AML-193 (cell line): ENCODE results near the gene OPTC.
"Not testable (repeated sequence)": the region's sequence is repeated elsewhere in the genome, so short reads cannot be mapped to it uniquely, and the experiment has no call there.

ENCODE experiments used
- DNase-seq, 2 experiments: peaks; one replicate each; lab custom pipeline; 2025; lab: John Stamatoyannopoulos, UW

The OPTC gene

DNA sequence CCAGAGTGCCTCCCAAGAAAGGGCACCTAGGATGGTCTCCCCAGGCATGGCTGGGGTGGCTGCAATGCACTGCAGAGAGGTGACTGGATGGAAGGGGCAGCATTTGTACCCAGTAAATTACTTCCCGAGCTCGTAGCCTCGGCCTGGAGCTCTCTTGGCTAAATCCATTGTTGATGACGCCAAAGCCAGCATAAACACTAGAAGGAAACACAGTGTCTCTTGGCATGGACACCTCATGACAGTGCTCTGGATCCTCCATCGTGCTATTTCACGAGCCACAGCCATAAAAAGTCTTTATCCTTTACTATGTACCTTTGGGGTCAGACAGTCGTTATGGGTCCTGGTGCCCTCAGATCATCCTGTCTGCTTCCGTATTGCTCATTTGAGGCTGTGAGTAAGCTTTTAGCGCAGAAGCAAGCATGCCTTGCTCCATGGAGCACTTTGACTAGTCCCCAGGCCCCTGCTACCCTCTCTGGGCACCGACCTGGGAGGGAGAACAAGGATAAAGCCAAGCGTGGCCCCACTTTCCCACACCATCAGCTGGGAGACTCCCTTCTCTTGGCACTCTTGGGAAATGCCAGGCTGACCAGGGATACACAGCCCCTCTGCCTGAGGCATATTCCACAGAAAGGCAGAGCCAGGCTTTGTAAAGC is 28.7 kb upstream of the OPTC start:
- DNase-seq = no peak

DNA sequence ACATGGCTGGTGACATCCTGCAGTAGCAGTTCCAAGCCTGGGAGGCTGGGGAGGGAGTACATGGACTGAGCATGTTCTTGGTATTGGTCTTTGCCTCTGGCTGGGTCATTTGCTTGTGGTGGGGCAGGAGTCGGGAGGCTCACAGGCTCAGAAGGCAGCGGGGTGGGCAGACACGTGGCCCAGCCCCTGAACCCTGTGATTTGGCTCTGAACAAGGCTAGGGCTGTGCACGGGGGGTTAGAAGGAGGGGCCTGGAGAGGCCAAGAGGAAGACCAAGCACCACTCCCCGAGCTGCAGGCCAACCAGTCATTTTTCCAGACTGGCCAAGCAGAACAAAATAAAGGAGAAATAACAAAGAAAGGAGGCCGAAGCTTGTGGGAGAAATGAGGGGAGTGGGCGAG is 28.0 kb upstream of the OPTC start:
- no peak for DNase-seq

DNA sequence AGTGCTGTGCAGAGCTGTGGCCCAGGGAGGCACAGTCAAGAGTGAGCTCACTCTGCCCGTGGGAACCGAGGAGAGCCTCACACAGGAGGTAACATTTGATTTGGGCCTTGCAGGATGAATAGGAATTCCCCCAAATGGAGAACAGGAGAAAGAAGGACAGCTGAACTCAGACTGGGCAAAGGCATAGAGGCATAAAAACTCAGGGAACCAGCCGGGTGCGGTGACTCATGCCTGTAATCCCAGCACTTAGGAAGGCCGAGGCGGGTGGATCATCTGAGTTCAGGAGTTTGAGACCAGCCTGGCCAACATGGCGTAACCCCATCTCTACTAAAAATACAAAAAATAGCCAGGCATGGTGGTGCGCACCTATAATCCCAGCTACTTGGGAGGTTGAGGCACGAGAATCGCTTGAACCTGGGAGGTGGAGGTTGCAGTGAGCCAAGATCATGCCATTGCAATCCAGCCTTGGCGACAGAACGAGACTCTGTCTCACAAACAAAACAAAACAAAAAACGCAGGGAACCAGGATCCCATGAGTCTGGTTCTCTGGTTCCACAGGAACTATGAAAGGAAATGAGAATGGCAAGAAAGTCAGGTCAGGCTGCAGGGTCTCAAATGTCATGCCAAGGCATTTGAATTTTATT is 26.9 kb upstream of the OPTC start:
- DNase-seq = not testable (repeated sequence)

DNA sequence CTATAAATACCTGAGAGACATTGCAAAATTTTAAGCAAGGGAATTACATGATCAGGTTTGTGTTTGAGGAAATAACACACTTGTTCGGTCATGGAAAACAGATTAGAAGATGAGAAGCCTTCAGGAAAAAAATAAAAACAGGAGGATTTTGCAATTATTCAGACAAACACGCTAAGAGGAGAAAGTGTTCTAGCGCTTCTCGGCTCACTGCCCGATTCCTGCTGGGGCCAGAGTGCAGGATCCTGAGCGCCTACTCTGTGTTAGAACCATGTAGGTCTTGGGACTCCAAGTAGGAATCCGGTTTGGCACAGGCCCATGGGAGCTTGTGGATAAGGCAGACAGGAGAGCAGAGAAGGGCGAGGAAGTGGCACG is 26.4 kb upstream of the OPTC start:
- DNase-seq = no peak

DNA sequence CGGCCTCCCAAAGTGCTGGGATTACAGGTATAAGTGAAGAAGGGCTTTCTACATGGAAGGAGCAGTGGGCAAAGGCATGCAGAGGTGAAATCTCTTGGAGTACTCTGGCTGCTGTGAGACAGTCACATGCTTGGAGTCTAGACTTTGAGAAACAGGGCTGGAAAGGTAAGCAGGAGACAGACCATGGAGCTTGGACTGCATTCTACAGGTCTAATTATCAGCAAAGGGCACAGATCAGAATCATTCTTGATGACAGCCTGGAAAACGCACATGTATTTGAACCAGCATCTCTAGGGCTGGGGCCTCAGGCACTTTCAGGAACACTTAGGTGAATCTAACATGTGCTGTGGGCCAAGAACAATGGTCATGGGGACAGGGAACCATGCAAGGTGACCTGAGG is 25.6 kb upstream of the OPTC start:
- DNase-seq = no peak

DNA sequence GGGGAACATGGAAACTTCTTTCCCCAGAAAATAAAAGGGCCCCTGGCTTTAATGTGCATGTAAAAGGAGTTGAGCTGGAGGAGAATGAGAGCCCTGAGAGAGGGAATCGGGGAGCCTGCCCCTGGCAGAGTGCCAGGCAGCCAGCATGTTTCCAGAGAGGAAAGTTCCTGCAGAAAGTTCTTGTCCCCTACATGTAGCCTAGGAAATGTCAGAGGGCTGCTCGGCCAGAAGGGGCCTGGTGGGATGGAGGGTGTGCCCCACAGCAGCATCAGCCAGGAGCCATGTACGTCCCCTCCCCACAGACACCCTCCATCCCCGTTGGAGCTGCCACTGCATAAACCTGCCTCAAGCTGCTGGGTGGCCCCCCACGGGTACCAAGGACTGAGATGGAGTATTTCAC is 23.7 kb upstream of the OPTC start:
- no peak for DNase-seq

DNA sequence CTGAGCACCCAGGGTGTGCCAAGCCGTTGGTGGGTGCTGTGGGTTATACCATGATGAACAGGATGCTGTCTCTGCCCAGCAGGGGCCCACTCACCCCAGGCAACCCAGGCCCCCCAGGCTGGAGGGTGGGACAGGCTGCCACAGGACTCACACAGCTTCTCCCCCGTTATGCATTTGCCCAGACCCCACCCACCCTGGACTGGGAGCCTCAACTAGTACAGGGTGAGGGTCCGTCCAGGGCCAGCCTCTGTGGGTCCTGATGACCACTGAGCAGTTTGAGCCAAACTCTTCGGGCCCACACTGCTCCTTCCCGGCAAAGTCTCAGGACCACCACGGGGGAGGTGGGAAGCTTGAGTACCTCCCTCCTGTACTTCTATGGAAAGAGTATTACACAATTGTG is 22.1 kb upstream of the OPTC start:
- DNase-seq = no peak

DNA sequence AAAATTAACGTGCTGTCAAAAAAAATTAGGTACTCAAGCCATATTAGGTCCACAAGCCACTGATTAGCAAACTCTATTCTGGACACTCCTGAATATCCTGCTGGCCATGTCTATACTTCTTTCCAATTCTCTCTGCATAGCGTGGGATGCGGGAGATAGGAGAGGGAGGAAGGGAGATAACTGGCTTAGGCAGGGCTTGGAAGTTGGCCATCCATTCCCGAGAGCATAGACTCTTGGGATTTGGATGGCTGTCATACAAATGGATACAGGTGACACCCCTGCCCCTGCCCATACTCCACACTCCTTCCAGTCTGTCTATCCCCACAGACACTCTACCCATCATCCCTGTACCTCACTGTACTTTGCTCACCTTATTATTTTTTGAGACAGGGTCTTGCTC is 20.7 kb upstream of the OPTC start:
- no peak for DNase-seq

DNA sequence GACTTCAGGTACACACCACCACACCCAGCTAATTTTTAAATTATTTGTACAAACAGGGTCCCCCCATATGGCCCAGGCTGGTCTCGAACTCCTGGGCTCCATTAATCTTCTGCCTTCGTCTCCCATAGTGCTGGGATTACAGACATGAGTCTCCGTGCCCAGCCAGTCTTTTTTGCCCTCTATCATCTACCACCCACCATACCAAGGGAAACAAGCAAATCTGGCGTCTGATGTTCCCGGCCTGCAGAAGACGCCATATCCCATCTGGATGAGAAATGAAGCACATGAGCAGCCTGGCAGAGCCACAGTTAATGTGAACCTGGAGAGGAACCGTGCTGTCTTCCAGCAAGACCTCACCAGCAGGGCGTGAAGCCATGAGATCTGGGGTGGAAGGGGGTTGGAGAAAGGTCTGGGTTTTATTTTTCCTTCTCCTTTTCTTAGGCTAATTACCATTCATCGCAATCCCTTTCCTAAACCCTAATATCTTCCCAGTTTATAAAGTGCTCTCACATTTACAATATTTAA is 20.1 kb upstream of the OPTC start:
- DNase-seq = no peak

DNA sequence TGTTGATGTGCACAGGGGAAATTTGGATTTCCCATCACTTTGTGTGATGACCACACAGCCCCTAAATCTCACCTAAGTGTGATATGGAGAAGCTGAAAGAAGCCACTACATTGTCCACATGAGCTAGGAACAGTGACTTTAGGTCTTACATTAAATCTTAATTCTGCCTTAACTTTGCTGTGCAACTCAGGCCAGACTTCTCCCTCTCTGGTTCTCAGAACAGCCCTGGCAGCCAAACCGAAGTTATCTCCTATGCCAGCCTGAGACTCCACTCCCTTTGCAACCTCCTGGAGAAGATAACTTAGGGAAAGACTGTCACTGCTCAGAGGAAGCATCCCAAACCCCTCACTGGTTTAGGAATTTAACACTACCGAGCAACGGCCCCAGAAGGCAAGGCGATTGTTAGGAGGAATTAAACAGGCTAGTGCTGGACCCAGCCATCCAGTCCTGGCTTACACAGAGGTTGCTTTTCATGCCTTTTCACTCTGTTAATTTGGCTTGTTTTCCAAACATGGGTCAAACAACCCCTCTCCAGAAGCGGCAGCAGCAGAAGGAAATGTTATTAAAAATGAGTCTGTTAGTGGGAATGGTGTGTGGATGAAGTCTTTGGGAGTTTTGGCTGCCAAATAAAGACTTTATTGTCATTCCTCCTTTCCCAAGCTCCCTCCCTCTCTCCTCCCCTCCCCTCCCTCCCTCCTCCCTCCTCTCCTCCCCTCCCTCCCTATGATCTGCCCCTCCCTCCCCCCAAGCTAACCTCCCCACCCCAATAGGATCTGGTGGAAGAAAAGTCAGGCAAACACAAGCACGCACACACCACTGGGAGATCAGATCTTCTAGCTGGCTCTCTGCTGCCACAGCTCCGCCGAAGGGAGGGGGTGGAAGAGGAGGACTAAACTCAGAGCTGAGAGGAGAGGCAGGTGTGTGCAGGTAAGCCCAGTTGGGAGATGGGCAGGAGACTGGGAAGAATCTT is 18.7 kb upstream of the OPTC start, which contains the start of gene PRELP:
TSS of gene PRELP (plus strand) at position 795 of the 970 bp plus-strand sequence. CDS start 7,379 bp downstream, outside the sequence.
- no peak for DNase-seq

DNA sequence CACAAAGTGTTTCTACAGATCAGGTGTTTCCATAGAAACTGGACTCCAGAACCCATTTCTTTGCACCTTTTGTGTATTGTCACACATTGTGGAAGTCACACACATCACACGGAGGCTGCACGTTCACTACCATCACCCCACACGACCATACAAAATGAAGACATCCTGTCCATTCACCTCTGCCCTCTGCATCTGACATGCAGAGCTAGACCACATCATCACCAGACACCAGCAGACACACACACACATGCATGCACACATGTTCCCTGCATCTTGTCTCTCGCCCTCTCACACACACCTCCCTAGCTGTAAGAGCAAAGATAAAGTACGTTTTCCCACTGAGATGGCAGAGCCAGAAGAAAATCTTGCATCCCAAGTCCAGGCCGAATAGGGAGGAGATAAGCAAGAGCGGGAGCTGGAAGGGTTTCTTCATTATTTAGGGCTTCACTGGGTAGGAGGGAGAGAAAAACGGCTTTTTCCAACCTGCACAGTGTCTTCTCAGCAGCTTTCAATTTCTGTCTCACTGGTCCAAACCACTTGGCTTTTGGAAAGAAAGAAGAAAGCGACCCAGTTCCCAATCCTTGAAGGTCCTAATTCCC is 17.6 kb upstream of the OPTC start:
- no peak for DNase-seq

DNA sequence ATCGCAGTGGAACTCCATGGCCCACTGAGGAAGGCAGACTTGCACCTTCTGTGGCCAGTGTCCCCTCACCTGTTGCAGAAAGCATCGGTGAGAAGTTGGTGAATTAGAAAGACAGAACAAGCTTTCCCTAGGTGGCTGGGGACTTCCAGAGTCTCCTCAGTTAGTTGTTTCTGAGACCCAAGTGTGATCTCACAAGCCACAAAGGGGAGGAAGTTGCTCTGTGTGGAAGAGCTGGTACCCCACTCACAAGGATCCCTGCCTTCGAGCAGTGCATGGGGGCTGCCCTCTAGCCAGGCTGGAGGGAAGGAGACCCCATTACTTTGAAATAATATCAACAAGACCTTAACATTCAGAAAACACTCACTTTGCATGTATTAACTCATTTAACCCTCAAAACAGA is 16.2 kb upstream of the OPTC start:
- DNase-seq = no peak

DNA sequence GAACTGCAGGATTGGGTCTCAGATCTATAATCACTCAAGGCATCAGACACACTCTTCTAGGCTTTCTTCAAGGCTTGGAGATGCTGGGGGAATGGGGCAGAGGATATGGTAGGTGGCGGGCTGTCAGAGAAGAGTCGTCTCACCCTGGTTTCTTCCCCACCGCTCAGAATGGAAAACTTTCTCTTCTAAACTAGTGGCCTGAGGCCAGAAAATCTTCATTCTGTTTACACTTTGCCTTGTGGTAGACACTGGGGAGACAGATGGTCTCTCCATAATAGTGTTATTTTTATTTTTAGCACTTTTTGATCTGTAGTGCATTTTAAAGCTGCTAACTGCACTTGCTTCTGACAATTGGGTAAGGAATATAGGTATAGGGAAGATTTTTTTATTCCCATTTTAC is 15.7 kb upstream of the OPTC start:
- DNase-seq = no peak

DNA sequence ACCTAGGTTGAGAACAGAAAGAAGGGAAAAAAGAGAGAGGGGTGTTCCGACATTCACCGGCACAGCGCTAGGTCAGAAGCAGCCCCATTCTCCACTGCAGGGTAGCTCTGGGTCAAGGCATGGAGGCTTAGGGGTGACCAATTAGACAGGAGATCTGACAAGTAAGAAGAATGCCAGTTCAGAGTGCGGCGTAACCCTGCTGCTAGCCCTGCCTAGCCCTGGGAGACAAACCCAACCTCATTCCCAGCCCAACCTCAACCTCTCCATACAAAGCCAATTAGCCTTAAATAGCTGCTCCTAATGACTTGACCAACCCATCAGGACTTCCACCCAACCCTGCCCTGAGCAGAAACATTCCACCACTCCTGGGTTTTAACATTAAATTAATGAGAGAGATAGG is 15.0 kb upstream of the OPTC start:
- no peak for DNase-seq

DNA sequence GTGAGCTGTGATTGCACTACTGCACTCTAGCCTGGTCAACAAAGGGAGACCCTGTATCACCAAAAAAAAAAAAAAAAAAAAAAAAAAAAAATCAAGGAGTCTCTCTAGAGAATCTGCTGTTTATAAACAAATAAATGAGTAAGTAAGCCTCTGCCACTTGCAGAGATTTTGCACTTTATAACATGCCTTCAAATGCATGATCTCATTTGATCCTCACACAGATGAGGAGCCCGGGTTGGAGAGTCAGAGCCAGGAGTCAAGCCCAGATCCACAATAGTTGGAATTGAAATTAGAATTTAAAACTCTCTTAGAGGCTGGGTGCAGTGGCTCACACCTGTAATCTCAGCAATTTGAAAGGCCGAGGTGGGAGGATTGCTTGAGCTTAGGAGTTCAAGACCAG is 14.3 kb upstream of the OPTC start:
- no peak for DNase-seq

DNA sequence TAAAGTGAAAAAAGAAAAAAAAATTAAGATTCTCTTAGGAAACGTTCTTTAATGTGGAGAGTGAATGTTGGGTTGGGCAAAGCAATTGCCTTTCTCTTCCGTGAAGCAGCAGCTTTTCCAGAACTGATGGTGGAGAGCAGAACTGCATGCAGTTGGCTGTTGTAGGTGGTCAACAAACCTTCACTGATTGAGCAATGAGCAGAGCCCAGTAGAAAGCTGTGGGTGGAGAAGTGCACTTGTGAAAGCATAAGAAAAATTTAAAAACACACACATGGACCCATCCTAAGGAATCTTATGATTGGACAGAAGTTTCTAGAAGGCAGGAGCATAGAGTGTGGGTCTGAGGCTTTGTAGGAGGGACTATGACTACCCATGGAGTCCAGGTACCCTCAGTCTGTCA is 13.9 kb upstream of the OPTC start:
- DNase-seq = no peak

DNA sequence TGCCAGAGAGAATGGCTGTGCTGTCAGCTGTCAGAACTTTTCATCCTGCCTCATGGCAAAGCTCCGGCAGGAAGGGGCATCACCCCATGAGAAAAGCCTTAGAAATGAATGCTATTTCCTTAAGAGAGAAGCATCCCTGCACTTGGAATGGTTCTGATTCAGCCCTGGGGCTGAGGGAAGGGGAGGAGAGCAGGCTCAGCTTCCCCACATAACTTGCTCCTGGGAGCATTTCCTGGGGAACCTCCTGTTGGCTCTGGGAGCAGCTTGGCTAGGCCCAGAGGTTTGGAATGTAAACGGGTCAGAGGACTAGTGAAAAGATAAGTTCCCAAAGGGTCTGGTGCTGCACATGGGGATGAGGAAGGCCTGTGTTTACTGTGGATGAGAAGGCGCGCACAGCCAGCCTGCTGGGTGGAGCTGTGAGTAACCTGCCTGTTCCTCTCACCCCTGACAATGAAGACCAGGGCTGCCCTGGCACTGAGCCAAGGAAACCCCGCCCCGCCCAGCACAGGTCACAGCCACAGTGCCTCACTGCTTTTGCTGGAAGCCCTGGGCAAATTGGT is 13.3 kb upstream of the OPTC start:
- no peak for DNase-seq

DNA sequence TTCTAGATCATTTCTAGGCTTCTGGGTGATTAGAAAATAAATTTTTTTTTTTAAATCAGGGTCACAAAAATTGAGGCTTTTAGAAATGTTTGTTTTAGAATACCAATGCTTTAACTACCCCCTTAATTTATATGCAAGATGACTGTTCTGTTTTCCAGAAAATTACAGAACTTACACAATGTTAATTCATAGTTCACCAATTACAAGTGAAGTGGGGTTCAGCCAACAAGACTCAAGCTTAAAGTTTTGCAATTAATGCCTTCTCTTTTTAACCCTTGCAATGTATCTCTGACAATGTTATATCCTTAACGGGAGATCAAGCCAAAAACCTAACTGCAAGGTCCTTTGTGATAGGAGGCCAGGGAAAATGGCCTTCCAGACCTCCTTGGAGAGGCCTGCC is 12.8 kb upstream of the OPTC start:
- DNase-seq = no peak

DNA sequence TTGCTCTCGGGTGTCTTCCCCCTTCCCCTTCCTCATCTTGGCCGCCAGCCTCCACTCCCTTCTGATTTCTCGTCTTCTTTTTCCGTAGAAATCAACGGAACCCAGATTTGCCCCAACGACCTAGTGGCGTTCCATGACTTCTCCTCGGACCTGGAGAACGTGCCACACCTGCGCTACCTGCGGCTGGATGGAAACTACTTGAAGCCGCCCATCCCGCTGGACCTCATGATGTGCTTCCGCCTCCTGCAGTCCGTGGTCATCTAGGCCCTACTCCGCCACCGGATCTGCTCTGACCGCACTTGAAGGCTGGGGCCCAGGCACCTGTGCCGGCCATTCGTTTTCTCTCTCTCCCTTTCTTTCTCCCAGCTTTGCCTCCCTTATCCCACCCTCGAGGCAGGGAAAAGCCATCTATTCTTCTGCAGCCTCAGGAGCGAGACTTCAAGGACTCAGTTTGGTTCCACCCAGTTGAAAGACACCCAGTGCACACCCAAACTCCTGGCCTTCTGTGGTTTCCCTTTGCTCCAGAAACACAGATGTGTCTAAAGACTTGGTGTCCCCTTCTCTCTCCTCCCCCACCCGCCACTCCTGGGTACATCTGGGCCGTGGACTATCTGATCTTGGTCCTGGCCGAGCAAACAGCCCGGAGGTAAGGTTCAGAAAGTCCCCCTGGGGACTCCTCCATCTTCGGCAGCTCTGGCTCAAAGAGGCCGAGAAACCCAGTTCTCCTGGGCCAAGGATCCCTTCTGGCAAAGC is 7.2 kb upstream of the OPTC start:
- no peak for DNase-seq

DNA sequence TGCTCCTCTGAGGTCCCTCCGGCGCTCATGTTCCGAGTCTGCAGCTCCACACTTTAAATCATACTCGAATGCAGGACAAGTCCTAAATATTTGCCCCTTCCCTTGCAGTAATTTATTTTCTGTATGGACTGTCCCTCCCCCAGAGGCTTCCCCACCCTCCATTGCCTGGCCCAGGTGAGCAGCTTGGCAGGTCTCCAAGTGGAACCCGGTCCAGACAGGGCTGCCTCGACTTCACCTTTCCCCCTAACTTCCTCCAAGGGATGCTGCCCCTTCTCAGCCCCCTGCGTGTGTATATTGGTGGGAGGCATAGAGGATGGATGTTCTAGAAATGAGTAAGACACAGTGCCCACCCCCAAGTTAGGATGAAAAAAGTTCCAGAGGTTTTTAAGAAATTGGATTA is 5.4 kb upstream of the OPTC start:
- DNase-seq = no peak

DNA sequence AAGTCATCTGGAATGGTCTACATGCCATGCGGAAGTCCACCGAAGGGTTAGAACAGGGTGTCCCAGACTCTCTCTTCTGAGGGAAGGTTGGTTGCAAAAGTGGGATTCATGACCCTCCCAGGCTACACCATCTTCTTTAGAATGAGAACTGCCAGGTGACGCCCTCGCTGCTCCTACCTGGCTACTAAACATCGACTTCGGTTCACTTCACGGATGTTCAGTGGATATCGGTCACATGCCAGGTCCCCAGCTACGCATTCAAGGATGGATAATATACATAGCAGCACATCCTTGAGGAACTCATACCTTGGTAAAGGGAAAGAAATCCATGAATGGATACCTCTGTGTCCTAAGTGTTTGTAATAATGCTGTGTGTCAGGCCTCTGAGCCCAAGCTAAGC is 3.3 kb upstream of the OPTC start:
- DNase-seq = no peak
